SU-DHL-6 (cell line): ENCODE measurements around the gene SNIP1.

Experiments used
- EZH2phosphoT487 ChIP-seq: fragments of 200-600 bp; sonication (generic), shearing (Covaris generic); conservative IDR thresholded peaks from 2 replicates; pipeline ENCODE4 v1.6.1; 2018; ENCODE audit warnings: mild to moderate bottlenecking, antibody characterized with exemption, low read length, moderate library complexity, mixed read lengths
- TF ChIP-seq, protein P1 (sequence below): fragments of 200-600 bp; sonication (generic); IDR thresholded peaks from one replicate; pipeline ENCODE4 v1.5.1; 2017; ENCODE audit warnings: antibody characterized with exemption, mild to moderate bottlenecking, low read length, moderate library complexity; ENCODE audit not compliant: insufficient read depth, poor library complexity, severe bottlenecking

DNA sequence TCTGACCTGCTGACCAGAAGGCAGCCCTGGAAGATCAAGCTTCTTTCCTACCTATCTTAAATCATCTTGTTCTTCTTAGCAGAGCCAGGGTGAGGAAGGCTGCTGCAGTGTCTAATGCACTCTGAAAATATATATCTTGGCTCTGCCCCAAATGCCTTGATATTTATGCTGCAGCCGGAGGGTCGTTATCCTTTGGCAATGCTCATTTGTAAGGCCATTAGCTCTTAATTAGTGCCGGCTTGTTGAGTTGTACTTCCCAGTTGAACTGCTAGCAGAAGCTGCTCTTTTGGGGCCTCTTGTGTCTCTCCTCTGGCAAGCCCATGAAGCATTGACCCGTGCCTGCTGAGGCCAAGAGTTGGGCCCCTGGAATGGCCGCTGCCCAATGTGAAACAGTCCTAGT lies 45.8 kb upstream of the SNIP1 start:
- TF ChIP-seq, protein P1, sequence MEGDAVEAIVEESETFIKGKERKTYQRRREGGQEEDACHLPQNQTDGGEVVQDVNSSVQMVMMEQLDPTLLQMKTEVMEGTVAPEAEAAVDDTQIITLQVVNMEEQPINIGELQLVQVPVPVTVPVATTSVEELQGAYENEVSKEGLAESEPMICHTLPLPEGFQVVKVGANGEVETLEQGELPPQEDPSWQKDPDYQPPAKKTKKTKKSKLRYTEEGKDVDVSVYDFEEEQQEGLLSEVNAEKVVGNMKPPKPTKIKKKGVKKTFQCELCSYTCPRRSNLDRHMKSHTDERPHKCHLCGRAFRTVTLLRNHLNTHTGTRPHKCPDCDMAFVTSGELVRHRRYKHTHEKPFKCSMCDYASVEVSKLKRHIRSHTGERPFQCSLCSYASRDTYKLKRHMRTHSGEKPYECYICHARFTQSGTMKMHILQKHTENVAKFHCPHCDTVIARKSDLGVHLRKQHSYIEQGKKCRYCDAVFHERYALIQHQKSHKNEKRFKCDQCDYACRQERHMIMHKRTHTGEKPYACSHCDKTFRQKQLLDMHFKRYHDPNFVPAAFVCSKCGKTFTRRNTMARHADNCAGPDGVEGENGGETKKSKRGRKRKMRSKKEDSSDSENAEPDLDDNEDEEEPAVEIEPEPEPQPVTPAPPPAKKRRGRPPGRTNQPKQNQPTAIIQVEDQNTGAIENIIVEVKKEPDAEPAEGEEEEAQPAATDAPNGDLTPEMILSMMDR: no peak
- TF ChIP-seq EZH2phosphoT487: no peak
